Jurkat, Clone E6-1 (cell line): ENCODE data around the gene CDK16.

Experiments used
- DNase-seq: peaks from one replicate; pipeline ENCODE4 v3.0.0-alpha.2; 2011; ENCODE audit warnings: low read depth, low spot score
- H3K4me3 ChIP-seq: 2 replicates; pipeline ENCODE4 v1.5.1; 2011; ENCODE audit warnings: mild to moderate bottlenecking, low read length, control low read depth, moderate library complexity

The CDK16 gene

GRCh38 chrX:47201345-47201944, 17.0 kb upstream of the CDK16 start:
- no peak overlapping the region for H3K4me3 ChIP-seq
- no peak for DNase-seq

GRCh38 chrX:47202316-47202715, 16.2 kb upstream of the CDK16 start:
- no peak for DNase-seq
- no peak overlapping the region for H3K4me3 ChIP-seq

- DNase-seq: no peak
- H3K4me3 ChIP-seq: no peak overlapping the region
These were observed 15.6 kb upstream of the CDK16 start for GRCh38 chrX:47202877-47203276.

GRCh38 chrX:47204970-47205369, 13.5 kb upstream of the CDK16 start:
- H3K4me3 ChIP-seq: no peak overlapping the region
- no peak for DNase-seq

GRCh38 chrX:47206316-47206715, 12.2 kb upstream of the CDK16 start:
- H3K4me3 ChIP-seq: no peak overlapping the region
- no peak for DNase-seq

GRCh38 chrX:47208108-47208507, 10.4 kb upstream of the CDK16 start:
- no peak overlapping the region for H3K4me3 ChIP-seq
- no peak for DNase-seq

- no peak overlapping the region for H3K4me3 ChIP-seq
- DNase-seq: no peak
These were observed 8.8 kb upstream of the CDK16 start for GRCh38 chrX:47209508-47210238.

GRCh38 chrX:47210661-47211425, 7.6 kb upstream of the CDK16 start:
- no peak for DNase-seq
- H3K4me3 ChIP-seq: no peak overlapping the region

GRCh38 chrX:47212381-47213293, 5.8 kb upstream of the CDK16 start:
- no peak overlapping the region for H3K4me3 ChIP-seq
- no peak for DNase-seq

- H3K4me3 ChIP-seq: no peak overlapping the region
These were observed 3.9 kb upstream of the CDK16 start for GRCh38 chrX:47214435-47215077.

GRCh38 chrX:47215291-47215900, 3.1 kb upstream of the CDK16 start:
- no peak overlapping the region for H3K4me3 ChIP-seq
- no peak for DNase-seq

More at GRCh38 chrX:47214435-47215077, 3.9 kb upstream of the CDK16 start:
- no peak for DNase-seq

GRCh38 chrX:47216393-47216925, 2.0 kb upstream of the CDK16 start:
- H3K4me3 ChIP-seq: no peak overlapping the region
- no peak for DNase-seq

- no peak for DNase-seq
- peak overlapping the region; percentile 35 for H3K4me3 ChIP-seq
These were observed 1.2 kb upstream of the CDK16 start for GRCh38 chrX:47217121-47217851.

GRCh38 chrX:47217852-47218279, 615 bp upstream of the CDK16 start:
- peak; percentile 96 for DNase-seq
- peak overlapping the region; percentile 72 for H3K4me3 ChIP-seq

GRCh38 chrX:47218920-47219815, 687 bp downstream of the CDK16 start:
- no peak for DNase-seq
- peak overlapping the region; percentile 72 for H3K4me3 ChIP-seq

- no peak for DNase-seq
- no peak overlapping the region for H3K4me3 ChIP-seq
These were observed 3.3 kb downstream of the CDK16 start for GRCh38 chrX:47221756-47222155.
